GM13977 (cell line): ENCODE measurements around the gene SCFD2.
"Not testable (repeated sequence)": the region's sequence is repeated elsewhere in the genome, so short reads cannot be mapped to it uniquely, and the experiment has no call there.

ENCODE experiments used
- DNase-seq: peaks from one replicate; pipeline ENCODE4 v3.0.0; 2012; ENCODE audit warnings: low spot score
- CTCF ChIP-seq: IDR thresholded peaks from 2 replicates; pipeline ENCODE4 v1.5.1; 2012; ENCODE audit warnings: mild to moderate bottlenecking, control low read depth; ENCODE audit not compliant: insufficient read depth; ENCODE audit errors: extremely low read depth, missing control alignments
- in situ Hi-C: fragments of 300-500 bp; cut with MboI; formaldehyde crosslinking; loops from one replicate; pipeline ENCODE4 v1.12.0; 2022; ENCODE audit warnings: low sequenced_read_pairs, low pct_unique_long_range_greater_than_20kb, mixed read lengths, inconsistent platforms; ENCODE audit not compliant: unreplicated experiment

Gene SCFD2

DNA sequence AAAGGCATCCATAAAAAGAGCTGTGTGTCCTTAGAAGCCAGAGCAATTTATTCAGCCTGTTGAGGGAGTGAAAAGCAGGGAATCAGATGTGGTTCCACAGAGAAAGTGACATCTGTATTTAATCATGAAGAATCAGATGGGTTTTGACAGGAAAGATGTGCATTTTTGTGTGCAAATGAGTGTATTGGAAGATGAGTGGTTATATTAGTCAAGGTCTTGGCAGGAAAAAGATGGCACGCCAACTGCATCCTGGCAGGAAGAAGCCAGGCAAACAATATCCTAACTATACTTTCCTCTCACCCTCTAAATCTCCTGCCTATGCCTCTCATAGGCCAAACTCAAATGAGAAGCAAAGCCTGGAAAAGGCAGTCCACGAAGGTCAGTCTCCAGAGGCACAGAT, 59.1 kb downstream of the SCFD2 start:
- in situ Hi-C loops = no loop called here
- DNase-seq = no peak
- TF ChIP-seq CTCF = no peak

DNA sequence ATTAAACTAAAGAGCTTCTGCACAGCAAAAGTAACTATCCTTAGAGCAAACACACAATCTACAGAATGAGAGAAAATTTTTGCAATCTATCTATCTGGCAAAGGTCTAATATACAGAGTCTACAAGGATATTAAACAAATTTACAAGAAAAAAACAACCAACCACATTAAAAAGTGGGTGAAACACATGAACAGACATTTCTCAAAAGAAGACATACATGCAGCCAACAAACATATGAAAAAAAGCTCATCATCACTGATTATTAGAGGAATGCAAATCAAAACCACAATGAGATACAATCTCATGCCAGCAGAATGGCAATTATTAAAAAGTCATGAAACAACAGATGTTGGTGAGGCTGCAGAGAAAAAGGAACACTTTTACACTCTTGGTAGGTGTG, 73.7 kb downstream of the SCFD2 start:
- DNase-seq, in situ Hi-C loops: not testable (repeated sequence)

- DNase-seq = no peak
- in situ Hi-C loops = no loop called here
- no peak for TF ChIP-seq CTCF
Observed at GRCh38 chr4:53281438-53281837, 84.4 kb downstream of the SCFD2 start.

- DNase-seq = no peak
- TF ChIP-seq CTCF = no peak
- in situ Hi-C loops = no loop called here
Observed at GRCh38 chr4:53280846-53281245, 85.0 kb downstream of the SCFD2 start.

DNA sequence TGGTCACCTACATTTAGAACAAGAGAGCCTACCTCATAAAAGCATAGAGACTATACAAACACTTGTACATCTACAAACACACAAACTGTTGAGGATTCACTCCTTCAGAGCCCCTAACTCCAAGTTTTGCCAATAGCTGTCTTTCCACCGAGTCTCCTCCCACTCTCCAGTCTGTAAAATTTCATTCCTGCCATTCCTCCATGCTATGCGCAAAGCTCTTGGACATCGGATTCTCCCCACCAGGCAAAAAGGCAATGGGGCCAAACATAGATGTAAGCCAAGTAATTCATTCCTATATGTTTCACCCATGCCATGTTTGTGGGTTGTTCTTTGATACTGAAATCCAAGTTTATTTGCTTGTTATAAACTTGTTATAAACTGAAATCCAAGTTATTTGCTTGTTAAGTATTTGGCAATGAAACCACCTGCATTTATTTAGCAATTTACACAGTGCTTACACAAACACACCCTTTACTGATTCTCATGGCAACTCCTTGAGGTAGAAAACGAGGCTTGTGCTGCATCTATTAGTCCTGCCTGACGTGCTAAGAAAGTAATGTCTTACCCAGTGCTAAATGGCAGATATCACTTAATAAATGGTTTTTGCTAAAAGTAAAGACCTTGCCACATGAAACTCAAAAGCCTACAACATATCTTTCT, 91.1 kb downstream of the SCFD2 start:
- DNase-seq = no peak
- no peak for TF ChIP-seq CTCF
- in situ Hi-C loops = no loop called here

- no peak for DNase-seq
- in situ Hi-C loops = no loop called here
- no peak for TF ChIP-seq CTCF
Observed at GRCh38 chr4:53273726-53274125, 92.1 kb downstream of the SCFD2 start.

DNA sequence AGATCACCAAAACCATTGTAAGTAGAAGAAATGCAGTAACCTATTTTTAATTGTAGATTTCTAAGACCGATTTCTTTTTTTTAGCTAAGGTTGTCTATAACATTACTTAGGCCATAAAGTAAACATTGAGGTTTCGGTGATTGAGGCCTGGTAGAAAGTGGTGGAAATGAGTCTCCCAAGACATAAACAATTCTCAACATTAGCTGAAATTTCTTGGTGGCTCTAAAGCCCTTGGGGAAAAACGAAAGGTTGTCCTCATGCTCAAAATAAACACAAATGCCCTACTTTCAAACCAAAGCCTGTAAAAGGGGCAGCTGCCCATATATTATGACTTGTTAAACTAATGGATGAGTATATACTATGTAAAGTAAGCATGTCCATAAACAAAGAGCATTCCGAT, 98.8 kb downstream of the SCFD2 start:
- no peak for TF ChIP-seq CTCF
- DNase-seq = no peak
- in situ Hi-C loops = no loop called here

DNA sequence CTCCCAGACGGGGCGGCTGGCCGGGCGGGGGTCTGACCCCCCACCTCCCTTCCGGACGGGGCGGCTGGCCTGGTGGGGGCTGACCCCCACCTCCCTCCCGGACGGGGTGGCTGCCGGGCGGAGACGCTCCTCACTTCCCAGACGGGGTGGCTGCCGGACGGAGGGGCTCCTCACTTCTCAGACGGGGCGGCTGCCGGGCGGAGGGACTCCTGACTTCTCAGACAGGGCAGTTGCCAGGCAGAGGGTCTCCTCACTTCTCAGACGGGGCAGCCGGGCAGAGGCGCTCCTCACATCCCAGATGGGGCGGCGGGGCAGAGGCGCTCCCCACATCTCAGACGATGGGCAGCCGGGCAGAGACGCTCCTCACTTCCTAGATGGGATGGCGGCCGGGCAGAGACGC, 109.9 kb downstream of the SCFD2 start:
- DNase-seq, in situ Hi-C loops: not testable (repeated sequence)
